H1 (cell line): Measurements from ENCODE around the gene RPS28. TPM values are rescaled to one million over a fixed set of nuclear protein-coding genes. Genes with fewer than 3 reads are reported as not detected.

Experiments used
- CTCF ChIA-PET: fragments of 300-600 bp; sonication (Branson Sonifier 250); formaldehyde crosslinking; loops from one replicate; lab custom pipeline; 2021; ENCODE audit not compliant: partially characterized antibody; lab: Charles Lee
- POLR2A ChIA-PET: fragments of 300-600 bp; sonication (Branson Sonifier 250); formaldehyde crosslinking; loops from one replicate; lab custom pipeline; 2021; ENCODE audit warnings: inconsistent platforms; ENCODE audit not compliant: partially characterized antibody; lab: Charles Lee
- DNase-seq, 2 experiments: peaks; one replicate each; pipeline versions ENCODE4 v3.0.0 to v3.0.0-alpha.2; 2010 to 2022; ENCODE audit warnings: low spot score in 2 of 2, low read depth in 1 of 2, mixed read lengths in 1 of 2
- FAIRE-seq: peaks from 2 replicates; lab custom pipeline; 2011; peaks lifted over from hg19 to GRCh38; lab: Jason Lieb, UNC
- H2AFZ ChIP-seq: 2 replicates; pipeline ENCODE4 v1.8.1; 2012; ENCODE audit warnings: low read length, inconsistent platforms
- H2AK5ac ChIP-seq: 2 replicates; pipeline ENCODE4 v1.6.1; 2013; ENCODE audit warnings: low read depth, low read length
- H2BK120ac ChIP-seq: replicated peaks from 2 replicates; pipeline ENCODE3; 2013; ENCODE audit warnings: low read depth, low read length, inconsistent platforms
- H2BK12ac ChIP-seq: 2 replicates; pipeline ENCODE4 v1.6.1; 2013; ENCODE audit warnings: low read depth, low read length
- H2BK15ac ChIP-seq: 2 replicates; pipeline ENCODE4 v1.6.1; 2013; ENCODE audit warnings: low read length
- H2BK20ac ChIP-seq: 2 replicates; pipeline ENCODE4 v1.6.1; 2013; ENCODE audit warnings: low read length
- H2BK5ac ChIP-seq: 2 replicates; pipeline ENCODE4 v1.6.1; 2013; ENCODE audit warnings: low read depth, low read length
- H3K14ac ChIP-seq: 2 replicates; pipeline ENCODE4 v1.6.1; 2013; ENCODE audit warnings: inconsistent platforms; ENCODE audit not compliant: insufficient read length
- H3K18ac ChIP-seq: 2 replicates; pipeline ENCODE4 v1.6.1; 2013; ENCODE audit warnings: low read length; ENCODE audit errors: extremely low read depth
- H3K23ac ChIP-seq: 2 replicates; pipeline ENCODE4 v1.6.1; 2013; ENCODE audit warnings: inconsistent platforms; ENCODE audit not compliant: insufficient read length
- H3K23me2 ChIP-seq: 2 replicates; pipeline ENCODE4 v1.6.1; 2013; ENCODE audit warnings: low read depth, low read length
- H3K27ac ChIP-seq: 2 replicates; pipeline ENCODE4 v1.6.1; 2011; ENCODE audit warnings: low read depth, low read length, inconsistent platforms
- H3K27me3 ChIP-seq, 4 experiments: replicated peaks in 1 of 4; 1 replicate in 1 of 4; 2 replicates in 3 of 4; pipeline versions ENCODE4 v1.6.1 to v1.8.1; 2011 to 2013; ENCODE audit warnings: low read length in 3 of 4, mild to moderate bottlenecking in 3 of 4, inconsistent platforms in 2 of 4, mixed read lengths in 2 of 4, moderate library complexity in 1 of 4; ENCODE audit not compliant: control insufficient read depth in 3 of 4, insufficient read depth in 3 of 4; ENCODE audit errors: extremely low read depth in 1 of 4
- H3K36me3 ChIP-seq, 4 experiments: 2 replicates each; pipeline versions ENCODE4 v1.6.1 to v1.8.1; 2011 to 2013; ENCODE audit warnings: mild to moderate bottlenecking in 4 of 4, low read length in 3 of 4, moderate library complexity in 2 of 4, control low read depth in 1 of 4, inconsistent platforms in 1 of 4; ENCODE audit not compliant: insufficient read depth in 4 of 4, control insufficient read depth in 2 of 4
- H3K4ac ChIP-seq: replicated peaks from 2 replicates; pipeline ENCODE3; 2013; ENCODE audit warnings: low read length, low read depth, mixed read lengths, inconsistent platforms; ENCODE audit not compliant: insufficient read length
- H3K4me1 ChIP-seq, 4 experiments: replicated peaks in 1 of 4; 1 replicate in 1 of 4; 2 replicates in 3 of 4; pipeline versions ENCODE4 v1.6.1 to v1.8.1; 2011 to 2013; ENCODE audit warnings: low read length in 3 of 4, inconsistent platforms in 2 of 4, mixed read lengths in 1 of 4; ENCODE audit not compliant: insufficient read depth in 4 of 4, control insufficient read depth in 3 of 4
- H3K4me2 ChIP-seq, 2 experiments: 2 replicates each; pipeline versions ENCODE4 v1.6.1 to v1.8.1; 2011 to 2013; ENCODE audit warnings: low read depth in 2 of 2, low read length in 2 of 2, control low read depth in 1 of 2, inconsistent platforms in 1 of 2, mild to moderate bottlenecking in 1 of 2; ENCODE audit not compliant: insufficient read depth in 1 of 2
- H3K4me3 ChIP-seq, 4 experiments: fragments of 200-600, 300-600 bp in 1 of 4; sonication (generic), shearing (Covaris generic), sonication (Bioruptor Twin) in 1 of 4; 2 replicates each; pipeline versions ENCODE4 v1.5.1 to v1.8.1; 2011 to 2016; ENCODE audit warnings: low read length in 4 of 4, low read depth in 3 of 4, control low read depth in 2 of 4, inconsistent platforms in 2 of 4, mild to moderate bottlenecking in 2 of 4, mixed read lengths in 1 of 4, moderate library complexity in 1 of 4; ENCODE audit not compliant: insufficient read depth in 2 of 4; ENCODE audit errors: extremely low read depth in 1 of 4
- H3K56ac ChIP-seq: replicated peaks from 2 replicates; pipeline ENCODE3; 2013; ENCODE audit warnings: low read depth, mild to moderate bottlenecking, mixed read lengths, low read length, inconsistent platforms; ENCODE audit not compliant: insufficient read length
- H3K79me1 ChIP-seq: 2 replicates; pipeline ENCODE4 v1.6.1; 2013; ENCODE audit warnings: low read depth, low read length, control low read depth
- H3K79me2 ChIP-seq, 2 experiments: 2 replicates each; pipeline versions ENCODE4 v1.6.1 to v1.8.1; 2012 to 2013; ENCODE audit warnings: low read length in 2 of 2, mild to moderate bottlenecking in 2 of 2, inconsistent platforms in 1 of 2; ENCODE audit not compliant: insufficient read depth in 2 of 2, control insufficient read depth in 1 of 2
- H3K9ac ChIP-seq, 4 experiments: replicated peaks in 1 of 4; 1 replicate in 1 of 4; 2 replicates in 3 of 4; pipeline versions ENCODE4 v1.6.1 to v1.8.1; 2011 to 2013; ENCODE audit warnings: low read depth in 3 of 4, low read length in 3 of 4, control low read depth in 2 of 4, mild to moderate bottlenecking in 2 of 4, moderate library complexity in 2 of 4, inconsistent platforms in 1 of 4; ENCODE audit errors: extremely low read depth in 1 of 4
- H3K9me3 ChIP-seq, 2 experiments: 2 replicates each; pipeline versions ENCODE4 v1.6.1 to v1.8.1; 2012 to 2013; ENCODE audit warnings: mild to moderate bottlenecking in 2 of 2, moderate library complexity in 2 of 2, control low read depth in 1 of 2, inconsistent platforms in 1 of 2, low read depth in 1 of 2, low read length in 1 of 2, mixed read lengths in 1 of 2; ENCODE audit not compliant: insufficient read depth in 2 of 2
- H4K20me1 ChIP-seq, 2 experiments: replicated peaks in 1 of 2; 2 replicates each; pipeline versions ENCODE3 to v1.8.1; 2011 to 2013; ENCODE audit warnings: inconsistent platforms in 2 of 2, low read length in 2 of 2, mild to moderate bottlenecking in 1 of 2; ENCODE audit not compliant: insufficient read depth in 2 of 2, control insufficient read depth in 1 of 2
- H4K5ac ChIP-seq: 2 replicates; pipeline ENCODE4 v1.6.1; 2013; ENCODE audit warnings: low read length, low read depth, mixed read lengths, inconsistent platforms; ENCODE audit not compliant: insufficient read length
- H4K8ac ChIP-seq: 2 replicates; pipeline ENCODE4 v1.8.0; 2013; ENCODE audit warnings: mild to moderate bottlenecking, moderate library complexity, low read length, inconsistent platforms; ENCODE audit not compliant: insufficient read depth; ENCODE audit errors: extremely low read depth
- H4K91ac ChIP-seq: replicated peaks from 2 replicates; pipeline ENCODE3; 2013; ENCODE audit warnings: low read length, mixed read lengths, inconsistent platforms; ENCODE audit not compliant: insufficient read length
- WGBS, 2 experiments: shearing (Covaris generic) in 1 of 2; methylation state at CpG; one replicate each; pipeline versions ENCODE4 v1.1.6 to v1.1.7; 2013 to 2015; ENCODE audit warnings: low lambda C conversion rate in 2 of 2, mixed read lengths in 2 of 2, inconsistent platforms in 1 of 2, low coverage in 1 of 2, missing lambda C conversion rate in 1 of 2; ENCODE audit not compliant: insufficient replicate concordance in 2 of 2, insufficient coverage in 1 of 2, insufficient read length in 1 of 2; ENCODE audit errors: extremely low coverage in 1 of 2, missing lambda C conversion rate in 1 of 2; 5-methylcytosine and 5-hydroxymethylcytosine counted together
- polyA plus RNA-seq, 7 experiments: library from polyadenylated mRNA; depleted of rRNA in 3 of 7; stranded (reverse) in 5 of 7; unstranded in 2 of 7; fragments of >200 nt in 5 of 7; fragments of 200-250 nt in 2 of 7; gene quantifications; 1 replicate in 5 of 7; 2 replicates in 1 of 7; 4 replicates in 1 of 7; pipeline versions ENCODE4 v1.2.1 to v1.2.3, GENCODE V29; 2011 to 2013; ENCODE audit warnings: missing spikeins in 2 of 7, mixed read lengths in 2 of 7
- total RNA-seq: library from RNA; stranded (reverse); fragmentation: NEBNext Ultra II Directional; extraction: Animal tissue kit (Norgen Biotek cat#: 25700); gene quantifications from 2 replicates; pipeline ENCODE4 v1.2.1, GENCODE V29; 2021

RPS28 gene
- total and polyA plus RNA-seq, 2 of the 8 experiments (the other 6 are each of a cell fraction or from before 2014, with no cell fraction given) = 1,241 to 1,699 TPM

DNA sequence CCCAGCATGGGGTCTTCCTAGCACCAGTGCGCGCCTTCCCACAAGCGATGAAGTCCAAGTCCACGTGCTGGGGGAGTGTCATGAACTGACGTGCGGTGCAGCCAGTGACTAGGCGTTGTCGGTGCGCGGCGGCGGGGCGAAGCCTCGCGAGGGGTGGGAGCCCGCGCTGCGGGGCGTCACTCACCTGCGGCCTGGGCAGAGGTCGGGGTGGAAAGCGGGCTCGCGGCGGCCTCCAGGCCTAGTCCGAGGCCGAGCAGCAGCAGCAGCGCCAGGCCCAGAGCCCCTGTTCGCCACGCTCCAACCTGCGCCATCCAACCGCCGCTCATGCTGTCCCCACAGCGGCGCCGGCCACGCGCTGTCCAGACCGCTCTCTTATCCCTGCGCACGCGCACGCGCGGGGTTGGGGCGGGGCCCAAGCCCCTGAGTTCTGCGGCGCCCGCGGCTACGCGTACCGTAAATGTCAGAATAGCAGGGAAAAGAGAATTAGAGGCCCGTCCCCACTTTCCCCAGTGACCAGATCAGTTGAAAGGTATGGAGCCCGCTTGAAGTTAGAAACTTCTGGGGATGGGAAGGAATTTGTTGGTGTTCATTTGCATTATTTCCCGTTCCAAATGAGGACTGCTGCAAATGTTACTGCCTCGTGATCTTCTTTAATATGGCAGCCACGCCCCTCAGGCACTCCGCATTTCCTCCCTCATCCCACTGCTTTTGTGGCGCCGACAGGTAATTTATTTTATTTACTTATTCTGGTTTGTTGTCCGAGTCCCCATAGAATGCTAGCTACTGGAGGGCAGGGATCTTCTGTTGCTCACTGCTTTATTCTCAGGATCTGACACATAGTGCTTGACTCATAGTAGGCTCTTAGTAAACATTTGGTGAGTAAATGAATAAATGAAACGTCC lies 13.1 kb upstream of the RPS28 start, which contains the start of gene CD320:
Gene CD320 (minus strand): TSS at position 394 of the 902 bp plus-strand sequence. CDS start 68 bp downstream, at position 326.
- Histone ChIP-seq H2BK12ac (peak within 1 kb of the TSS; percentile 84; the same call in 1 of the 2 replicates), H3K27me3 (no peaks in the 10 kb centered on the region), H2AK5ac (peak within 1 kb of the TSS; percentile 87), H3K4me3 (peak within 1 kb of the TSS; percentile 63 to 89 (median 82)), H2BK20ac (no peak within 1 kb of the TSS), H3K27ac (peak within 1 kb of the TSS; percentile 80), H3K4me2 (peak within 1 kb of the TSS; percentile 89 to 99), H2BK120ac (no peak within 1 kb of the TSS), H3K4me1 (peaks cover 0 to 15% (median 7%) of the 10 kb centered on the region in 4 experiments; a peak in 6 of 7 replicates), H3K79me1 (peaks cover 7% of the 10 kb centered on the region), H4K91ac (peak within 1 kb of the TSS; percentile 88), H3K9me3 (no peaks in the 10 kb centered on the region), H3K23me2 (peaks cover 8% of the 10 kb centered on the region), H4K20me1 (peaks cover 0 to 1% of the 10 kb centered on the region in 2 experiments), H3K9ac (peak within 1 kb of the TSS; percentile 73 to 85 (median 82)), H2BK15ac (peak within 1 kb of the TSS; percentile 34; the same call in 1 of the 2 replicates), H3K23ac (no peak within 1 kb of the TSS), H2AFZ (no peak within 1 kb of the TSS; the same call in 1 of the 2 replicates), H3K36me3 (peaks cover 2 to 14% (median 4%) of the 10 kb centered on the region in 4 experiments; a peak in 5 of 8 replicates), H3K4ac (peak within 1 kb of the TSS; percentile 30), H4K8ac (peak within 1 kb of the TSS; percentile 76), H3K18ac (peak within 1 kb of the TSS; percentile 88), H2BK5ac (peak within 1 kb of the TSS; percentile 86; the same call in 1 of the 2 replicates), H3K79me2 (peaks cover 0 to 7% of the 10 kb centered on the region in 2 experiments; a peak in 2 of 4 replicates), H3K56ac (peak within 1 kb of the TSS; percentile 74), H3K14ac (peak within 1 kb of the TSS; percentile 37), H4K5ac (peak within 1 kb of the TSS; percentile 11)
- 3% methylated on average over 54 of the region's 63 CpGs; no CpG with 5 or more reads in 1 of the 2 experiments for WGBS, 2 experiments
- peak in 1 of 2 experiments; percentile 92 for DNase-seq
- ChIA-PET POLR2A (interaction anchor here (0.6 to 25.3 kb wide), 2 partner anchors 21 to 100 kb away, joined by 3 to 583 read pairs; partner anchors contain the start of genes NDUFA7 and RPS28), CTCF (interaction anchor here (0.6 to 1.7 kb wide), 3 partner anchors 9 to 27 kb away, joined by 3 to 5 read pairs (median 4); no protein-coding TSS in a partner anchor)
- peak; percentile 32 for FAIRE-seq
